Dermis lymphatic vessel endothelial cell (primary cell): ENCODE measurements around the gene SLAMF6. TPM values are rescaled to one million over a fixed set of nuclear protein-coding genes. Genes with fewer than 3 reads are reported as not detected.

Source experiments
- total RNA-seq: library from RNA; depleted of rRNA; stranded (reverse); fragments of >200 nt; gene quantifications from 2 replicates; pipeline ENCODE4 v1.2.1, GENCODE V29; 2014

SLAMF6 gene
- total RNA-seq, result not detected in 2 replicates

GRCh38 chr1:160522622-160523345 lies at the start of gene SLAMF6:
SLAMF6 (minus strand) TSS chr1:160523255; CDS start chr1:160523192, 63 bp downstream.

Other genes starting within 250 kb of the SLAMF6 start
- gene PEX19, start 238.1 kb downstream of the SLAMF6 start, total RNA-seq, result 29.3 and 32.2 TPM in 2 replicates
- 230 and 235 TPM in 2 replicates for gene COPA, start 180.0 kb downstream of the SLAMF6 start, total RNA-seq
- 67.6 and 73.4 TPM in 2 replicates for gene NCSTN, start 179.9 kb downstream of the SLAMF6 start, total RNA-seq
- under 0.01 TPM in 1 of 2 replicates, not detected in the other for gene NHLH1, start 156.2 kb downstream of the SLAMF6 start, total RNA-seq
- not detected in 2 replicates for gene VANGL2, start 122.7 kb downstream of the SLAMF6 start, total RNA-seq
- not detected in 2 replicates for gene CD84, start 56.2 kb upstream of the SLAMF6 start, total RNA-seq
- 0.43 TPM in 1 of 2 replicates, not detected in the other for gene SLAMF1, start 123.8 kb upstream of the SLAMF6 start, total RNA-seq
- not detected in 2 replicates for gene CD48, start 188.6 kb upstream of the SLAMF6 start, total RNA-seq
- gene SLAMF7, start 216.0 kb upstream of the SLAMF6 start, total RNA-seq, result not detected in 2 replicates